GM04504 (cell line): Measurements from ENCODE around the gene TEF.
"Not testable (repeated sequence)": the region's sequence is repeated elsewhere in the genome, so short reads cannot be mapped to it uniquely, and the experiment has no call there.

Source experiments
- DNase-seq: peaks from one replicate; pipeline ENCODE4 v3.0.0-alpha.2; 2012; ENCODE audit warnings: low read depth

TEF gene

GRCh38 chr22:41382610-41383009, 868 bp downstream of the TEF start:
- DNase-seq: no peak

DNA sequence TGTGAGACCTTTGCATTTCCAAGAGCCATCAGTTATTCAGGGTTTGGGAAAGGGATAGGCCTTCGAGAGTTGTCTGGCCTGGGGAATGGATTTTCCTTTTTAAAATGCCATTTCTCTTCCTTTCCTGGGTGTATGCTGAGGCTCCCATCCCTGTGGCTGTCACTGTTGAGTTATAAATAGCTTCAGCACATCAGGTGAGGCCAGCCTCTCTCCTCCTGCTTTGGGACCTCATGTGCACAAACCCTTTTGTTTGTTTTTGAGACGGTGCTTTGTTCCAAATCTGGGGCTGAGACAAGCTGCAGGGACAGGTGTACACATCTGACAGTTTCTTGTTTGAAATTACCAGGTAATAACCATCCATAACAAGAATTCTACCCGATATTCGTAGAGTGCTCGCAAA, 1.3 kb downstream of the TEF start:
- no peak for DNase-seq

DNA sequence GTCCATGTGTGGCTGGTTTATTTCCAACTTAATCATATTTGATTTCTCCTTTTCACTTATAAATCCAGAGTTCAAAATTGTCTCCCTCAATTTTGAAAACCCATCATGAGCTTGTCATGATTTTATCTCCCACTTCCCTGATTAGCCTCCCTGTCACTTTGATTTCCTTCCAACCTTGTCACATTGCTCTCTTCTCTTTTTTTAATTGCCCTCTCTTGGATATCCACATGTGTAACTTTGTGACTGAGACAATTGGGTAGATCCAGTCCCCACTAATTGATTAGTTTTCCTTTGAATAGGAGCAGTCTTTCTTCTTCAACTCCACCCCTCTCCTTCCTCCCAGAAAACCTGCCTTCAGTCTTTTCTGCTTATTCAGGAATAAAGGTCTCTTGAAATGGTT, 2.4 kb downstream of the TEF start:
- no peak for DNase-seq

DNA sequence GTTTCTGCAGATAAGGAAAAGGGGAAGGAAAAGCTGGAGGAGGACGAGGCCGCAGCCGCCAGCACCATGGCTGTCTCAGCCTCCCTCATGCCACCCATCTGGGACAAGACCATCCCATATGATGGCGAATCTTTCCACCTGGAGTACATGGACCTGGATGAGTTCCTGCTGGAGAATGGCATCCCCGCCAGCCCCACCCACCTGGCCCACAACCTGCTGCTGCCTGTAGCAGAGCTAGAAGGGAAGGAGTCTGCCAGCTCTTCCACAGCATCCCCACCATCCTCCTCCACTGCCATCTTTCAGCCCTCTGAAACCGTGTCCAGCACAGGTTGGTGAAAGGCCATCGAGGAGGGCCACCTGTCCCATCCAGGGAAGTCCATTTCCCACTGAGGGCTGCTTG, 5.6 kb downstream of the TEF start:
- DNase-seq: no peak

DNA sequence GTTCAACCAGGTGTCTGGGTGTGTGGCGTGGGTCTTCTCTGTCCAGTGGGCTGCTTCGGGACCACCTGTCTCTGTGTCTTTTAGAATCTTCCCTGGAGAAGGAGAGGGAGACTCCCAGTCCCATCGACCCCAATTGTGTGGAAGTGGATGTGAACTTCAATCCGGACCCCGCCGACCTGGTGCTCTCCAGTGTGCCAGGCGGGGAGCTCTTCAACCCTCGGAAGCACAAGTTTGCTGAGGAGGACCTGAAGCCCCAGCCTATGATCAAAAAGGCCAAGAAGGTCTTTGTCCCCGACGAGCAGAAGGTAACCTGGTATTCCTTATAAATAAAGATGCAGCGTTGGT, 12.2 kb downstream of the TEF start:
- DNase-seq: no peak

DNA sequence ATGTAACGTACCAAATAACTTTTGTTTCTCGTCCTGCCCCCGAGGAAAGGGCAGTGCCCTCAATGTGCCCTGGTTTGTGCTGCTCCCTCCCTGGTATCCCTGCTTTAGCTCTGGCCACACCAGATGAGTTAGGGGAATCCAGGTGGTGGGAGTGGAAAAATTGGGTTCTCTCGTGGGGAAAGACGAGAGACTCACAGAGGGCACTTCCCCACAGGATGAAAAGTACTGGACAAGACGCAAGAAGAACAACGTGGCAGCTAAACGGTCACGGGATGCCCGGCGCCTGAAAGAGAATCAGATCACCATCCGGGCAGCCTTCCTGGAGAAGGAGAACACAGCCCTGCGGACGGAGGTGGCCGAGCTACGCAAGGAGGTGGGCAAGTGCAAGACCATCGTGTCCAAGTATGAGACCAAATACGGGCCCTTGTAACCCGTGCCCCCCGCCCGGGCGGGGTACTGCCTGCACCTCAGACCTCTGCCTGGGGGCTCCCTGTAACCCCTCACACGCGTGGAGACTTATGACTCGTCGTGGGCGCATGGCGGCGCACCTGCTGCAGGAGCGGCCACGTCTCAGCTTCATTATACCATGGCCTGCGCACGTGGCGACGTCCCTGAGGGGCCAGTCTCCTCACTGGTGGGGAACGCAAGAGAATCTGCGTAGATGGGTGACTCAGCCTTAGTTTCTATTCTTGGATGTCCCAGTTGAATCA, 13.9 kb downstream of the TEF start:
- no peak for DNase-seq

GRCh38 chr22:41397143-41397811, 15.5 kb downstream of the TEF start:
- DNase-seq: no peak

DNA sequence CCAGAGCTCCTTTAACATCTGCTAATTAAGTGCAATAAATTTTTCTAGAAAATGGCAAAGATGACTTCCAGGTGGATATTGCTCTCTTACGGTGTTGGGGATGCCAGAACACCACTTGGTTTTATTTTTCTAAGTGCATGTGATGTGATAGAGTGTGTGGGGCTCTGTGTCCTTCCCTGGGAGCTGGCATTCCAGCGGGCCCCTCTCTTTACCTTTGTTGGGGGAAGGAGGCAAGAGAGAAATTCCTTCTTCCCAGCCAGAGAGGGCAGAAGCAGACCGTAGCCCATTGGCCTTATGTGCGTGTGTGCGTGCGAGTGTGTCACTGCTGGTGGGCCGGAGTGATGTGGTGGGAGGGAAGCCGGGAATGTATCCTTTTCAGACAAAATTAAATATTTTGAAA, 17.2 kb downstream of the TEF start:
- DNase-seq: no peak

DNA sequence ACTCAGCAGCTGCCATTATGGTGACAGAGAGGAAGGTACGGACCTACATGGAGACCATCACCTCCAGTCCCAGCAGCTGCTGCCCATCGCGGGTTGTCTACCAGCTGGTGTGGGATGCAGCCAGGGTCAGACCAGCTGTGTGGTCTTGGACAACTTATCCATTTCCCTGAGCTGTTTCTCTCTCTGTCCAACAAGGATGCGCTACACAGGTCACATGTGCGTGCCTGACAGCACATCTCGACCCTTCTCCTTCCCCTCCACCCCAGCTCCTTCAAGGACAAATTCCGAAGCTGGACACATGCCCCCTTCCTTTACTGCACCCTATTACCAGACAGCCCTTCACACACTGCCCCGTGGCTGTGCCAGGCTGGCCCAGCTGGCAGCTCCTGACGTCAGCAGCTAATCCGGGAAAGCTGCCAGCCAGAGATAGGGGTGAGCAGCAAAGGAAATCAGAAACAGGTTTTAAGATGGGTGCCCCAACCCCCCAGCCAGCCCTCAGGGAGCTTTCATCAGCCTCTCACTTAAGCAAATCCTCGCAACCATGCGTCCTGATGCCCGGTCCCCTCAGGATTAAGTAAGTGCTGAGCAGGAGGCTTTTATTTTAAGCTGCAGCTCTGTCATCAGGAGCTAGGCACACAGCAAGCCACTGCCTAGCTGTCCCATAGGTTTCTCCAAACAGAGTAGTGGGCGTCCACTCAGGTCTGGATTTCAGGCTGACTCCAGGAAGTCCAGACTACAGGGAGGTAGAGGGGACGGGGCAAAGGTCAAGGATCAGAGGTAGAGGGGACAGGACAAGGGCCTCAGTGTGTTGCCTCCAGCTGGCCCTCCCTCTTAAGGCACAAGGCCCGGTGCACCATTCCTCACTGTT, 20.3 kb downstream of the TEF start:
- peak; percentile 64 for DNase-seq

DNA sequence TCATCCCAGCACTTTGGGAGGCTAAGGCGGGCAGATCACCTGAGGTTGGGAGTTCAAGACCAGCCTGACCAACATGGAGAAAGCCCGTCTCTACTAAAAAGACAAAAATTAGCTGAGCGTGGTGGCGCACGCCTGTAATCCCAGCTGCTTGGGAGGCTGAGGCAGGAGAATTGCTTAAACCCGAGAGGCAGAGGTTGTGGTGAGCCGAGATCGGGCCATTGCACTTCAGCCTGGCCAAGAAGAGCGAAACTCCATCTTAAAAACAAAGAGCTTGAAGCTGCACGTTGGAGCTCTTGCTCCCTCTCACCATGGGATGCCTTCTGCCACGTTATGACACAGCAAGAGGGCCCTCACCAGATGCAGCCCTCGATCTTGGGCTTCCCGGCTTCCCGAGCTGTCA, 21.1 kb downstream of the TEF start:
- DNase-seq: not testable (repeated sequence)

DNA sequence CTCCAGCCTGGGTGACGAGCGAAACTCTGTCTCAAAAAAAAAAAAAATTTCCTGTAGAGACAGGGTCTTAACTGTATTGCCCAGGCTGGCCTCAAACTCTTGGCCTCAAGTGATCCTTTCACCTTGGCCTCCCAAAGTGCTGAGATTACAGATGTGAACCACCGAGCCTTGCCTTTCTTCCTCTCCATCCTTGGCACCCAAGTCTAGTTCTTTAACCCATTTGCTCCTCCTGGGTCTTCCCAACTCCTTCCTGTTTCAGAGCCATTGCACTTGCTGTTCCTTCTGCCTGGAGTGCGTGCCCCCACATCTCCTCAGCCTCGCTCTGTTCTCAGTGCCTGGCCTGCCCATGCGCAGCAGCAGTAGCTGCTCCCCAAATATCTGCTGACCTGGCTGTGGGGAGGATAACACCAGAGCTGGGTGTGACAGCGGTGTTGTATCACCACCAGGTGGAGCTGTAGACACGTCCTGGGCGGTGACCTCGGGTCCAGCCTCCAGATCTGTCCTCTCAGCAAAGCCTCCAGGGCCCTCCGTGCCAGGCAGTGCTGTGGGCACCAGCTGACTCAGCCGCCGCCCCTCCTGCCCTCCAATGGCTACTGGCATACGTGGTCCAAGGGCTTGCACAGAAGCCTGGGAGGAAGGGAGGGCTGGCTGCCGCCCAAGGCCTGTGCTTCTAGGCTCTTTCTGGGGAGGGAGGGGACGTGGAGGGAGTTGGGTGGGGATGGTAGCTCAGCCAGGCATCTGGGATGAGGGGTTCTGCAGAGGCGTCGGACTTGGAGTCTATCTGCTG, 22.0 kb downstream of the TEF start:
- DNase-seq: peak; percentile 63

GRCh38 chr22:41405588-41405987, 23.8 kb downstream of the TEF start:
- DNase-seq: no peak

DNA sequence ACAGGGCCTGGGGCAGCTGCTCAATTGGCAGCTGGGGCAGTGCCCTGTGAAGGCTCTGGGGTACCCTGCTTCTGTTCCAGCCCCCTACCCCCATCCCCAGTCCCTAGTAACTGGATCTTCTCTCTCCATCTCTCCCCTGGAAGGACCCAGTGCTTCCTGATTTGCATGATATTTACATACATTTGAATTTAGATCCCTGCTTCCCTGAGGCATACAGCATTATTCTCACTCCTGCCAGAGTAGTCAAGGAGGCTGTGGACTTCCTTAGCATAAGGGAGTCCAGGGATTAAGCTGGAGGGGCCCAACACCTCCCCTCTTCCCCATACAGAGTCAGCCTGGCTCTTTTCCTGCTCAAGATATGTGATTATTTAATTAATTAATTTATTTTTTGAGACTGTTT, 24.7 kb downstream of the TEF start:
- no peak for DNase-seq

GRCh38 chr22:41407433-41407832, 25.7 kb downstream of the TEF start:
- no peak for DNase-seq

DNA sequence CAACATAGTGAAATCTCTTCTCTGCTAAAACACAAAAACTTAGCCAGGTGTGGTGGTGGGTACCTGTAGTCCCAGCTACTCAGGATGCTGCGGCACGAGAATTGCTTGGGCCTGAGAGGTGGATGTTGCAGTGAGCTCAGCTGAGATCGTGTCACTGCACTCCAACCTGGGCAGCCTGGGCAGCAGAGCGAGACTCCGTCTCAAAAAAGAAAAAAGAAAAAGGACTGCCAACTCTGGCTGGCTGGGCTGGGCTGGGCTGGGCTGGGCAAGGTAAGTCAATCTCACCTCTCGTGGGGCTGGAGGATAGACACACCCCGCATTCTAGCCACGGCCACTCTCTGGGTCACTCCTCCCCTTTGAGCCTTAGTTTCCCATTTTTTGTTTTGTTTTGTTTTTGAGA, 26.9 kb downstream of the TEF start:
- no peak for DNase-seq

GRCh38 chr22:41410311-41410751, 28.6 kb downstream of the TEF start:
- DNase-seq: no peak

- DNase-seq: no peak
Observed at GRCh38 chr22:41411021-41411851, 29.5 kb downstream of the TEF start.

DNA sequence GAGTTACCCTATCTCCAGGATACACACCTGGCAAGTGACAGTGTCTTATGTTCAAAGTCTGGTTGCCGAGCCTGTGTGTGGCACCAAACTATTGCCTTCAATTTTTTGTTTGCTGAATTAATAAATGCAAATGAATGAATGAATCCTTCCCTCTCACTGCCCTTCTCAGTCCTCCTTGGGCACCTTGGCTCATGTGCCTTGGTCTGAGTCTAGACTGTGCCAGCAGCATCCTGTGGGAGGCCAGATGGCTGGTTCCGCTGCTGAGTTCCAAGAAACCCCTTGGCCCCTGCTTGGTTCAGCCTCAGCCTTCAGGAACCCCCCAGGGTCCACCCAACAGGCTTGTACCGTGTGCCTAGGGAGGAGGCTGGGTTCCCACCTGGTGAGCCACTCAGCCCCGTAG, 33.8 kb downstream of the TEF start:
- no peak for DNase-seq

- no peak for DNase-seq
Observed at GRCh38 chr22:41417622-41418390, 36.1 kb downstream of the TEF start.

GRCh38 chr22:41418717-41419116, 37.0 kb downstream of the TEF start:
- DNase-seq: no peak
